ENCODE measurements around the gene FUT7.
A peak's percentile ranks its signal among the peaks of the same experiment; 100 is the strongest.

The FUT7 gene

GRCh38 chr9:136997830-136998234 is 34.1 kb downstream of the FUT7 start:
- DNase-seq = no peak

- DNase-seq = no peak
These were observed 34.5 kb downstream of the FUT7 start for GRCh38 chr9:136997371-136997770.

GRCh38 chr9:136996361-136997292 is 35.3 kb downstream of the FUT7 start, which contains the start of gene CLIC3:
Gene CLIC3 (minus strand): TSS chr9:136996568. CDS start chr9:136996543, 25 bp downstream.
- no peak for DNase-seq

- DNase-seq = no peak
These were observed 36.0 kb downstream of the FUT7 start for GRCh38 chr9:136995772-136996311.

GRCh38 chr9:136995362-136995761 is 36.5 kb downstream of the FUT7 start:
- no peak for DNase-seq

GRCh38 chr9:136994888-136995230 is 37.0 kb downstream of the FUT7 start:
- no peak for DNase-seq

GRCh38 chr9:136994180-136994887 is 37.6 kb downstream of the FUT7 start:
- no peak for DNase-seq

- DNase-seq = no peak
These were observed 39.0 kb downstream of the FUT7 start for GRCh38 chr9:136992819-136993369.

GRCh38 chr9:136991993-136992818 is 39.7 kb downstream of the FUT7 start, which contains the start of gene PAXX:
Gene PAXX (plus strand): TSS chr9:136992422. CDS start chr9:136992444, 22 bp downstream.
- DNase-seq = peak; percentile 34

GRCh38 chr9:136990242-136990911 is 41.5 kb downstream of the FUT7 start:
- no peak for DNase-seq

GRCh38 chr9:136988872-136989271 is 43.0 kb downstream of the FUT7 start:
- DNase-seq = no peak

GRCh38 chr9:136985853-136986252 is 46.0 kb downstream of the FUT7 start:
- no peak for DNase-seq

GRCh38 chr9:136985027-136985602 is 46.8 kb downstream of the FUT7 start:
- DNase-seq = no peak

- no peak for DNase-seq
These were observed 47.3 kb downstream of the FUT7 start for GRCh38 chr9:136984464-136985026.

GRCh38 chr9:136983656-136984314 is 48.1 kb downstream of the FUT7 start:
- DNase-seq = no peak

- no peak for DNase-seq
These were observed 48.7 kb downstream of the FUT7 start for GRCh38 chr9:136983167-136983566.

GRCh38 chr9:136982232-136983051 is 49.4 kb downstream of the FUT7 start, which contains the start of gene LCNL1:
Gene LCNL1 (plus strand): TSS chr9:136982993. CDS start chr9:136983587, 594 bp downstream.
- DNase-seq = no peak

GRCh38 chr9:136981588-136982231 is 50.2 kb downstream of the FUT7 start:
- no peak for DNase-seq

All from NCI-H1694 (cell line).